MCF 10A (cell line): ENCODE results near the gene SLC25A3. TPM values are rescaled to one million over a fixed set of nuclear protein-coding genes. Genes with fewer than 3 reads are reported as not detected.

Experiments
- BruUV-seq: library from RNA; stranded (reverse); fragments of 400-500 nt; replicated peaks from 2 replicates; lab custom pipeline; 2021; lab: Mats Ljungman, UMichigan
- CTCF ChIA-PET: fragments of 300-600 bp; sonication (Branson Sonifier 250); formaldehyde crosslinking; extraction: SDS; loops from one replicate; lab custom pipeline; 2021; ENCODE audit warnings: antibody characterized with exemption, inconsistent platforms; lab: Yijun Ruan, JAX
- POLR2A ChIA-PET: fragments of 300-600, 350-650 bp; sonication (Branson Sonifier 250); formaldehyde crosslinking; extraction: SDS; loops from one replicate; lab custom pipeline; 2020; ENCODE audit warnings: antibody characterized with exemption, inconsistent platforms; lab: Yijun Ruan, JAX
- DNase-seq: peaks from one replicate; pipeline ENCODE4 v3.0.0-alpha.2; 2018; ENCODE audit not compliant: unreplicated experiment
- H3K27ac Mint-ChIP-seq: one replicate; pipeline ENCODE4 v1.8.0; 2022; ENCODE audit warnings: mild to moderate bottlenecking, low read depth, mixed read lengths; ENCODE audit not compliant: unreplicated experiment
- H3K27me3 Mint-ChIP-seq: one replicate; pipeline ENCODE4 v1.8.0; 2022; ENCODE audit warnings: mixed read lengths; ENCODE audit not compliant: insufficient read depth, unreplicated experiment
- H3K36me3 Mint-ChIP-seq: one replicate; pipeline ENCODE4 v1.8.0; 2022; ENCODE audit warnings: mild to moderate bottlenecking, moderate library complexity, mixed read lengths; ENCODE audit not compliant: insufficient read depth, unreplicated experiment
- H3K4me1 Mint-ChIP-seq: one replicate; pipeline ENCODE4 v1.8.0; 2022; ENCODE audit warnings: mixed read lengths; ENCODE audit not compliant: insufficient read depth, unreplicated experiment
- H3K4me3 Mint-ChIP-seq: one replicate; pipeline ENCODE4 v1.8.0; 2022; ENCODE audit warnings: mild to moderate bottlenecking, moderate library complexity, mixed read lengths; ENCODE audit not compliant: unreplicated experiment
- H3K9me3 Mint-ChIP-seq: one replicate; pipeline ENCODE4 v1.8.0; 2022; ENCODE audit warnings: mixed read lengths; ENCODE audit not compliant: unreplicated experiment
- intact Hi-C: fragments of 100-400 bp; cut with micrococcal nuclease; formaldehyde crosslinking; loops from 2 replicates; pipeline ENCODE4 v1.14.1; 2022
- total RNA-seq: library from RNA; stranded (reverse); gene quantifications from 2 replicates; pipeline ENCODE4 v1.2.3, GENCODE V29; 2022
- TF ChIP-seq, protein P1 (sequence below): fragments of 200-600 bp; IDR thresholded peaks from one replicate; pipeline ENCODE4 v1.8.0; 2022; ENCODE audit warnings: antibody characterized with exemption, mild to moderate bottlenecking; ENCODE audit not compliant: unreplicated experiment

SLC25A3 gene
- total RNA-seq, 1 experiment from 2014 or later: 694 TPM

DNA sequence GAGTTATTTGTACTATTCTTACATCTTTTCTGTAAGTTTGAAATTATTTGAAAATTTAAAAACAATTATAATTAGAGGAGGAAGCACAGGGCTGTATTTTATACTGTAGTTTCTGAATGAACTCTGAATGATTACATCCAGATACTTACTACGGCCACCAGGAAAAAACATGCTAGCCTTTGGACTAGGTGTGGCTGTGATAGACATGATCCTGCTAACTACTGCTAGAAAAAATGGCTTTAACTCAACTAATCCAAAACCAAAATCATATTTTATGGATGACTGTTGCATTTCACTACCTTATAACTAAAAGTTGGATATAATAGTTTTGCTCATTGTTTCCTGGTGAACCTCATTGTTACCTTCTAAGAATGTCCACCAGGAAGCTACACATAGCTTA is 15.1 kb upstream of the SLC25A3 start:
- Mint-ChIP-seq H3K27ac (no peak overlapping the region), H3K27me3 (no peaks in the 10 kb centered on the region), H3K4me1 (peaks cover 9% of the 10 kb centered on the region), H3K4me3 (no peak overlapping the region), H3K36me3 (no peaks in the 10 kb centered on the region), H3K9me3 (no peaks in the 10 kb centered on the region)
- DNase-seq: no peak
- TF ChIP-seq, protein P1, sequence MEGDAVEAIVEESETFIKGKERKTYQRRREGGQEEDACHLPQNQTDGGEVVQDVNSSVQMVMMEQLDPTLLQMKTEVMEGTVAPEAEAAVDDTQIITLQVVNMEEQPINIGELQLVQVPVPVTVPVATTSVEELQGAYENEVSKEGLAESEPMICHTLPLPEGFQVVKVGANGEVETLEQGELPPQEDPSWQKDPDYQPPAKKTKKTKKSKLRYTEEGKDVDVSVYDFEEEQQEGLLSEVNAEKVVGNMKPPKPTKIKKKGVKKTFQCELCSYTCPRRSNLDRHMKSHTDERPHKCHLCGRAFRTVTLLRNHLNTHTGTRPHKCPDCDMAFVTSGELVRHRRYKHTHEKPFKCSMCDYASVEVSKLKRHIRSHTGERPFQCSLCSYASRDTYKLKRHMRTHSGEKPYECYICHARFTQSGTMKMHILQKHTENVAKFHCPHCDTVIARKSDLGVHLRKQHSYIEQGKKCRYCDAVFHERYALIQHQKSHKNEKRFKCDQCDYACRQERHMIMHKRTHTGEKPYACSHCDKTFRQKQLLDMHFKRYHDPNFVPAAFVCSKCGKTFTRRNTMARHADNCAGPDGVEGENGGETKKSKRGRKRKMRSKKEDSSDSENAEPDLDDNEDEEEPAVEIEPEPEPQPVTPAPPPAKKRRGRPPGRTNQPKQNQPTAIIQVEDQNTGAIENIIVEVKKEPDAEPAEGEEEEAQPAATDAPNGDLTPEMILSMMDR: no peak
- POLR2A ChIA-PET: interaction anchor here (1.5 to 1.9 kb wide), 2 partner anchors 15 to 17 kb away, joined by 4 to 21 read pairs; partner anchors contain the start of gene SLC25A3
- CTCF ChIA-PET: interaction anchor here (0.8 to 1.0 kb wide), 3 partner anchors 12 to 84 kb away, joined by 3 to 5 read pairs (median 3); no protein-coding TSS in a partner anchor
- intact Hi-C loops: no loop called here
- BruUV-seq: no TSS peak

DNA sequence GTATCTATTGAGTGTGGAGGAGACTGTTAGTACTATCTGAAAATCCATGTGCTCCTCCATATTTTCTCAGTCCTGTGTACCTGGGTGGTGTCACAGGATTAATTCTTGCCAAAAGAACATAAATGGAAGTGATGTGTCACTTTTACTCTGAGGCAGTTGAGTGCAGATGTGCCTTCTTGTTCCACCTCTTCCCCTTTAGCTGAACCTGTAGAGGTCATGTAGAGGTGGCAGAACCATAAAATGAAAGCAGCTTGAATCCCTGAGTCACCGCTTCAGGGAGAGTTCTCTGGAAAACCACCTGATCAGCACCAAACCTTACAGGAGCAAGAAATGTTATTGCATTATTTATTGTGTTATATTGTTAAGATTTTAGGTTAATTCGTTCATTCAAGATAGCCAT is 14.7 kb upstream of the SLC25A3 start:
- TF ChIP-seq, protein P1: no peak
- ChIA-PET CTCF (interaction anchor here (0.8 to 1.0 kb wide), 3 partner anchors 12 to 84 kb away, joined by 3 to 5 read pairs (median 3); no protein-coding TSS in a partner anchor), POLR2A (interaction anchor here (1.5 to 1.9 kb wide), 2 partner anchors 15 to 17 kb away, joined by 4 to 21 read pairs; partner anchors contain the start of gene SLC25A3)
- DNase-seq: peak; percentile 34
- intact Hi-C loops: no loop called here
- H3K27ac Mint-ChIP-seq: no peak overlapping the region
- no peaks in the 10 kb centered on the region for H3K27me3 Mint-ChIP-seq
- H3K4me1 Mint-ChIP-seq: peaks cover 9% of the 10 kb centered on the region
- H3K9me3 Mint-ChIP-seq: no peaks in the 10 kb centered on the region
- no peak overlapping the region for H3K4me3 Mint-ChIP-seq
- no peaks in the 10 kb centered on the region for H3K36me3 Mint-ChIP-seq
- BruUV-seq: no TSS peak

DNA sequence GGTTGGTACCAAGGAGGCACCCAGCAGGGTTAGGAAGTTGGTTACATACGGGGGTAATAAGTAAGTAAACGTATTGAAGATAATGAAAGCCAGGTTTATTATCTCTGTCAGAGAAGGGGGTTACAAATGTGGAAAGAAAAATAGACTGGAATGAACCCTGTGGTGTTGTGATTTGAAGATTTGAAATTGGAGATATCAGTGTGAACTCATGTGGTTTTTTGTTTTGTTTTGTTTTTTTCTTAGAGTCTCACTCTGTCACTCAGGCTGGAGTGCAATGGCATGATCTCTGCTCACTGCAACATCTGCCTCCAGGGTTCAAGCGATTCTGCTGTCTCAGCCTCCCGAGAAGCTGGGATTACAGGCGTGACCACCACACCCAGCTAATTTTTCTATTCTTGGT is 14.1 kb upstream of the SLC25A3 start:
- ChIA-PET CTCF (interaction anchor here (0.8 to 3.3 kb wide), 2 partner anchors 12 to 59 kb away, joined by 3 to 23 read pairs; no protein-coding TSS in a partner anchor), POLR2A (interaction anchor here (1.5 to 1.9 kb wide), 2 partner anchors 14 to 16 kb away, joined by 4 to 21 read pairs; partner anchors contain the start of gene SLC25A3)
- Mint-ChIP-seq H3K4me3 (no peak overlapping the region), H3K27ac (no peak overlapping the region), H3K4me1 (peaks cover 9% of the 10 kb centered on the region), H3K9me3 (no peaks in the 10 kb centered on the region), H3K27me3 (no peaks in the 10 kb centered on the region), H3K36me3 (no peaks in the 10 kb centered on the region)
- TF ChIP-seq, protein P1: no peak
- intact Hi-C loops: no loop called here
- no peak for DNase-seq
- no TSS peak for BruUV-seq

DNA sequence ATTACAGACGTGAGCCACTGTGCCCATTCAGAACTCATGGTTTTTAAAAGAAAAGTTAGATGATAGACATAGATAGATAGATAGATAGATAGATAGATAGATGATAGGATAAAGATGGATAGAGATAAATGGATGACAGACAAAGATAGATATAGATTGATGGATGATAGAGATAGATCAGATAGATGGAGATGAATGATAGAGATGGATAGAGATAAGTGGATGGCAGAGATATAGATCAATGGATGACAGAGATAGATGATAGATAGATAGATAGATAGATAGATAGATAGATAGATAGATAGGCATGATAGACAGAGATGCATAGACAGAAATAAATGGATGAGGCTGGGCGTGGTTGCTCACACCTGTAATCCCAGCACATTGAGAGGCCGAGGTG is 13.7 kb upstream of the SLC25A3 start:
- BruUV-seq: no TSS peak

More for the DNA sequence above, 13.7 kb upstream of the SLC25A3 start:
- no peak for DNase-seq
- no peaks in the 10 kb centered on the region for H3K9me3 Mint-ChIP-seq
- H3K36me3 Mint-ChIP-seq: no peaks in the 10 kb centered on the region
- no peak overlapping the region for H3K27ac Mint-ChIP-seq
- intact Hi-C loops: no loop called here
- H3K4me3 Mint-ChIP-seq: no peak overlapping the region
- ChIA-PET CTCF (interaction anchor here (3.3 kb wide), 1 partner anchor 13 kb away, joined by 23 read pairs; no protein-coding TSS in a partner anchor), POLR2A (interaction anchor here (1.9 kb wide), 1 partner anchor 14 kb away, joined by 21 read pairs; the partner anchor contains the start of gene SLC25A3)
- H3K4me1 Mint-ChIP-seq: peaks cover 9% of the 10 kb centered on the region
- TF ChIP-seq, protein P1: no peak
- H3K27me3 Mint-ChIP-seq: no peaks in the 10 kb centered on the region
